ENCODE results near the gene RAP1GAP. TPM values are rescaled to one million over a fixed set of nuclear protein-coding genes. Genes with fewer than 3 reads are reported as not detected.

The RAP1GAP gene
- total RNA-seq, 1 donor from 2014 or later: 1.2 TPM

GRCh38 chr1:21652937-21653743 lies 16.0 kb downstream of the RAP1GAP start:
- intact Hi-C loops (cut with DNase I): no loop called here
- H3K27ac ChIP-seq: no peak overlapping the region

DNA sequence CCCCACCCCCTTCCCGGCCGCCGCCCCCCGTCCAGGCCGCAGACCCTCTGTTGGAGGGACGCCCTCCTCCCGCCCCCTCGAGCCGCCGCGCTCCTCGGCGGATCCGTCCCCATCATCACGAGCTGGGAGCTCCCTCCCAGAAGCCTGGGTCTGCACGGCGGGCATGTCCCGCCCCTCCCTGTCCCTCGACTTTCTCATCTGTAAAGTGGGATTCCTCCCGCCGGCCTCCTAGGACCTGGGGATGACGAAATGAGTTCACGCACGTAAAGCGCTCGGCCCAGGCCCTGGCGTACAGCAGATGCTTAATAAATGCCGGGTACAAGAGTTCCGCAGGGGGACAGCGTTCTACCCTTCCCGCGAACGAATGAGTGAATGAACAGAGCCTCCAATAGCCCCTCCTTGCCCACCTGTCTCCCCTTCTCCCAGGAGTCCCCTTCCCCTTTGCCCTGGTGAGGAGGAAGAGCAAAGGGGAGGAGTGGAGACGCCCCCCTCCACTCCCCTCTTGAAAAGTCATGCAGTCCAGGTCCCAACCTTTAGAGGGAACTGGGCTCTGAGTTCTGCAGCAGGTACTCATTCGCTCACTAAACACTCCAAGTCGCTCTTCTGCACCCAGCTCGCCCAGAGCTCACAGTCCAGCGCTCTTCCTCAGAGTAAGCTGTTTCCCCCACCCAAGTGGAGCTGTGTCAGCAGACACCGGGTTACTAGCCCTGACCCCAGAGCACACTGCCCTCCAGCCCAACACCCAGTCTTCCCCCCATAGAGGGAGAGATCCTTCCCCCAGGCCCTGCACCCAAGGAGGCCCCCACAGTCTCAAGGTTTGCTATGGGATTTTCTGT lies 16.8 kb downstream of the RAP1GAP start:
- H3K4me3 ChIP-seq: peak overlapping the region; percentile 43 to 55
- H3K9me3 ChIP-seq: no peaks in the 10 kb centered on the region
- DNase-seq (ENCODE audit: extremely low spot score in 2 of 2): no peak
- TF ChIP-seq POLR2AphosphoS5 (IDR thresholded peaks at IDR 0.05; ENCODE audit: insufficient read depth in 1 of 2, low read depth in 1 of 2) (no peak), CTCF (IDR thresholded peaks at IDR 0.05) (no peak)
- intact Hi-C loops (cut with DNase I): no loop called here
- peaks cover 15% of the 10 kb centered on the region for H3K4me1 ChIP-seq
- H3K36me3 ChIP-seq: no peaks in the 10 kb centered on the region
- no peak overlapping the region for H3K27ac ChIP-seq
- H3K27me3 ChIP-seq: no peaks in the 10 kb centered on the region

More at GRCh38 chr1:21652937-21653743, 16.0 kb downstream of the RAP1GAP start:
- no peaks in the 10 kb centered on the region for H3K27me3 ChIP-seq
- no peaks in the 10 kb centered on the region for H3K36me3 ChIP-seq
- TF ChIP-seq CTCF (IDR thresholded peaks at IDR 0.05) (no peak), POLR2A (IDR thresholded peaks at IDR 0.05) (no peak), POLR2AphosphoS5 (IDR thresholded peaks at IDR 0.05; ENCODE audit: insufficient read depth in 1 of 2, low read depth in 1 of 2) (no peak)
- H3K9me3 ChIP-seq: no peaks in the 10 kb centered on the region
- no peak overlapping the region for H3K4me3 ChIP-seq
- H3K4me1 ChIP-seq: peaks cover 15% of the 10 kb centered on the region
- no peak for DNase-seq (ENCODE audit: extremely low spot score in 2 of 2)

- H3K4me1 ChIP-seq: peaks cover 15% of the 10 kb centered on the region
- no peaks in the 10 kb centered on the region for H3K27me3 ChIP-seq
- H3K4me3 ChIP-seq: peak overlapping the region; percentile 43 to 55
- intact Hi-C loops (cut with DNase I): no loop called here
- no peak for TF ChIP-seq POLR2A (IDR thresholded peaks at IDR 0.05)
- no peak for TF ChIP-seq CTCF (IDR thresholded peaks at IDR 0.05)
- no peak for TF ChIP-seq POLR2AphosphoS5 (IDR thresholded peaks at IDR 0.05; ENCODE audit: insufficient read depth in 1 of 2, low read depth in 1 of 2)
- no peak overlapping the region for H3K27ac ChIP-seq
- no peaks in the 10 kb centered on the region for H3K9me3 ChIP-seq
- no peaks in the 10 kb centered on the region for H3K36me3 ChIP-seq
- DNase-seq (ENCODE audit: extremely low spot score in 2 of 2): no peak
These were observed 17.7 kb downstream of the RAP1GAP start for GRCh38 chr1:21651214-21652042.

DNA sequence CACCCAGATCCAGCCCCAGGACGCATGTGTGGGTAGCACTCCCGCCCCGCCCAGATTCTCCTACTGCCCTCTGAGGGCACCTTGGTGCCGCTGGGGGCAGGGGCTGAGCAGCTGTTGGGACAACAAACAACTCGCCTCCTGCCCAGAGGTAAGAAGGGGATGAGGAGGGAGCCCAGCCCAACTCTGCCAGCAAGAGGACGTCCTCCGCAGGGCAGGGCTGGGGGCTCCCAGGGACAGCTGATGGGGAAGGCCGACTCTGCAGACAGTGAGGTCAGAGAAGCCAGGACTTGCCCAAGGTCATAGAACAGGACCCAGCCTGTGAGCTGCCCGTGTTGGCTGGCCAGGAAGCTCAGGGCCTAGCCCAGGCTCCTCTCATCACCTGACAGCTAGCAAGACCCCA lies 18.8 kb downstream of the RAP1GAP start:
- no peak for DNase-seq (ENCODE audit: extremely low spot score in 2 of 2)
- Histone ChIP-seq H3K4me1 (peaks cover 15% of the 10 kb centered on the region), H3K9me3 (no peaks in the 10 kb centered on the region), H3K27me3 (no peaks in the 10 kb centered on the region), H3K4me3 (no peak overlapping the region), H3K36me3 (no peaks in the 10 kb centered on the region), H3K27ac (no peak overlapping the region)
- TF ChIP-seq CTCF (IDR thresholded peaks at IDR 0.05) (no peak), POLR2AphosphoS5 (IDR thresholded peaks at IDR 0.05; ENCODE audit: insufficient read depth in 1 of 2, low read depth in 1 of 2) (no peak), POLR2A (IDR thresholded peaks at IDR 0.05) (no peak)
- intact Hi-C loops (cut with DNase I): no loop called here

Data from vagina (tissue), 2 donors.